GM21390 (cell line): Measurements from ENCODE around the gene PDIA5.

Experiments
- ATAC-seq: cut with Tn5 transposase; IDR thresholded peaks from one replicate; pipeline ENCODE4 v1.9.1; 2021; ENCODE audit not compliant: unreplicated experiment

Gene PDIA5

DNA sequence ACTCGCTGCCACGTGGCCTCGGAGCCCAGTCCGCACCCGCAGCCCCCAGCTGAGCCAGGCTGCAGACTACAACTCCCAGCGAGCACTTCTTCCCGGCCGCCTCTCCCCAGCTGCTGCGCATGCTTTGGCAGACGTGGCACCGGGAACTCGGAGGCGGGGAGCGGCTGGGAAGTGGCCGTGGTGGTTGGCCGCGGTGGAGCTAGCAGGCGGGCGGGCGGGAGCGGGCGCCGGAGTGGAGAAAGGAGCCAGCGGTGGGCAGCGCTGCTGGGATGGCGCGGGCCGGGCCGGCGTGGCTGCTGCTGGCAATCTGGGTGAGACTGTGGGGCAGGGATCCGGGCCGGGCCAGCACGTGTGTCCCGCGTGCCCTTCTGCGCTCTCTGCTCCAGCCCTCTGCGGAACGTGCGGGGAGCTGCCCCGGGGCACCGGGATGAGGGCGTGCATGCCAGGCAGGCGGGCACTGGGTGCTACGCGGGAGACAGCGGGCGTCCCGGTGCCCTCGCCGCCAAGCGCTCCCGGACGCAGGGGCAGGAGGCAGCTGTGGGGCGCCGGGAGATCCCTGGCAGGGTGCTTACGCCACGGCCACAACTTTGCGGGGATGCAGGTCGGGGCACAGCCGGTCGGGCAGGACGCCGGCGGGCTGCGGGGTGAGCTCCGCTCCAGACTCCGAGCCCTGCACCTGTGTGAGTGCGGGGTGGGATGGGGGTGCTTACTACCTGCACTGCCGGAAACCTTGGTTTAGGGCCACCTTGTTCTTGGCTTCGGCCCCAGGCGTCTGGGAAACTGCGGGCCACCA lies at the start of gene PDIA5:
Gene PDIA5, plus strand, starts transcription at position 130 of the 793 bp plus-strand sequence. Its CDS starts 140 bp downstream, at position 270.
- ATAC-seq = peak; percentile 85

DNA sequence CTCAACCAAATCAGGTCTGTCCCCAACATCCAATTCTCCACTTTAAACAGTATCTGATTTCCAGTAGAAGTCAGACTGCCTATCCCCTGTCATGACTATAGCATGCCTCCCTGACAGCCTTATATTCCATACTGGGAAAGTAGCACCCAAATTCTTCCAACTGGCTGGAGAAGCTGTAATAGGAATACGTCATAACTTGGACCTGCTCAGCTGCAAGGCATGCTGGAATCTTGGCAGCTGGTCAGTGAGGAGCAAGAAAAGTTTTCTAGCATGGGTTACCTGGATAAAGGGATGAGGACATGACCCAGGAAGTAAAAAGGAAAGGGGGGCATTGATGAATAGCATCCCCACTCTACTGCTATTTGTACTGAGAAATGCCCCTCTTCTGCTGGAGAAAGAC lies 48.1 kb upstream of the PDIA5 start:
- no peak for ATAC-seq

DNA sequence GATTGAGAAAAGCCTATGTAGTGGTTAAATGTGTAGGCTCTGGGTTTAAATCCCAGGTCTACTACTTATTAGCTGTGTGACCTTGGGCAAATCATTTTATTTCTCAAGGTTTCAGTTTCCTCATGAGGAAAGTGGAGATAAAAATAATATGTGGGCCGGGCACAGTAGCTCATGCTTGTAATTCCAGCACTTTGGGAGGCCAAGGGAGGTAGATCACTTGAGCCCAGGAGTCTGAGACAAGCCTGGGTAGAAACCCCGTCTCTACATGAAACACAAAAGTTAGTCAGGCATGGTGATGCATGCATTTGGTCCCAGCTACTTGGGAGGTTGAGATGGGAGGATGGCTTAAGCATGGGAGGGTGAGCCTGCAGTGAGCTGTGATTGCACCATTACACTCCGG lies 47.7 kb upstream of the PDIA5 start:
- ATAC-seq = no peak

- ATAC-seq = no peak
Observed at GRCh38 chr3:123019591-123019990, 47.2 kb upstream of the PDIA5 start.

DNA sequence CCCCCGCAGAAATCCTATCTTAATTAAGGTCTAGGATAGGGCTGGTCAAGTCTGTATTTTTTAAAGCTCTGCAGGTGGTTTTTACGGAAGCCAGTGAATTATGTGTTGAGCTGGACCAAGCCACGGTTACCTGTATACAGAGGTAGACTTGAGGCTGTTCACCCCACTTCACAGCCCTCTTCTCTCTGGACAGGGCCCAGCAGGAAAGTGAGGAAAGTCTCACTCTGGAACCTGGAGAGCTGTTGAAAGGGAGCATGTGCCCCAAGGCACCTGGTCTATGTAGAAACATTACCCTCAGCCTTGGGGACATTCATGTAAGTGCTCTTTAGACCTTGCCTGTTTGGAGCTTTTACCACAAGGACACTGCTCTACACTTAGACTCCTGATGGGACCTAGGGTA lies 46.1 kb upstream of the PDIA5 start:
- ATAC-seq = no peak

- ATAC-seq = no peak
Observed at GRCh38 chr3:123021388-123021787, 45.4 kb upstream of the PDIA5 start.

DNA sequence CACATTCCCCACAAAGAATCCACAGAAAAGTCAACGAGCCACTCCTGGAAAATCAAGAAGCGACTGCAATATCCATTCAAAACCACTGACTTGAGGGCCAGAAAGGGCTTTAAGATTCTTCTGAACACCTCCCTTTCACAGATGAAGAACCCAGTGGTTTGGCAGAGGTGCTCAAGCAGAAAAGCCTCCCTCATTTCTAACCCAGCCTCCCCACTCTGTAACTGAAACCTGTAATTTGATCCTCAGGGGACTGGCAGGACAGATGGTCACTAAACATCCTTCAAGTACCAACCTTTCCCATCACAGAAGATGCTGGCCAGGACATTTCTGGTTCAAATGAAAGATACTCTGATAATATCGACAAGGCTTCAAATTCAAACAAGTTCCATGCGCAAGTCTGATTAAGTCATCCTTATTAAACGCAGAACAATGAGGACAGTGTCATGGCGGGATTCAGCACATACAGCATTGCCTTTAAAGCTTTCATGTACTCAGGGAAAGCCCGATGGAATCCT lies 44.8 kb upstream of the PDIA5 start:
- ATAC-seq = no peak

- no peak for ATAC-seq
Observed at GRCh38 chr3:123024056-123024455, 42.8 kb upstream of the PDIA5 start.

DNA sequence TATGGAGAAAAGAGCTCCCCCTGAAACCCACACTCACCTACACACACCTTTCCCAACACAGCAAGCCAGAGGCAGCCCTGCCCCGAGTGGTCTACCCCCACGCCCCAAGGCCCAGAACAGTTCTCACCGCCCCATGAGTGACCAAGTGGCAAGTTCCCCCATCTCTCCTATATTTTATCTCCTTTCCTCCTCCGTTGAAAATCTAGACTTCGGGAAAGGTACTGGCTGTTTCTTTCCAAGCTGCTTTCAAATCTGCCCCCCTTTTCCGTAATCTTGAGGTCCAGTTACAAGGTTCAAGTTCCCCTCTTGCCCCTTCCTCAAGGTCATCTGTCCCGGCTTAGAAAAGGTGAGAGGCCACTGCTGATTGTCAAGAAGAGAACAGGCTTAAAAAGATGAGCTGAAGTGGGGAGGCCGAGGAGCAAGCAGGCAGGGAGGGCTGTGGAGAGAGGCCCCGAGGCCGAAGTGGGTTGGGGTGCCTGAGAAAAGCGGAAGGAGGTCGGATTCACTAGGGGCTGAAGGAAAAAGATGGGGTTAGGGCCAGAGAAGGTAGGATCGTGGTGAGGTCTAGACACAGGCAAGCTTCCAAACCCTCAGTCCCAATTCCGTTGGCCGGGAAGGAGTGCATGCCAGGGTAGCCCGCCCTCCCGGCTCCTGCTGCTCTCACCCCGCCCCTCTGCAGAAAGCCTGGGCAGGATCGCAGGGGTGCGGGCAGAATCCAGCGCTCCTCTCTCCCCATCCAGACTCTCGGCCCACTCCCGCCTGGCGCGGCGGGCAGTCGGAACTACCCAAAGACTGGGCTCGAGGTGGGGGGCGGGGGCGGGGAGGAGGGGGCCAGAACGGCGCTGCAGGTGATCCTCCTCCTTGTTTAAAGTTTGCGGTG lies 40.9 kb upstream of the PDIA5 start:
- ATAC-seq = no peak

DNA sequence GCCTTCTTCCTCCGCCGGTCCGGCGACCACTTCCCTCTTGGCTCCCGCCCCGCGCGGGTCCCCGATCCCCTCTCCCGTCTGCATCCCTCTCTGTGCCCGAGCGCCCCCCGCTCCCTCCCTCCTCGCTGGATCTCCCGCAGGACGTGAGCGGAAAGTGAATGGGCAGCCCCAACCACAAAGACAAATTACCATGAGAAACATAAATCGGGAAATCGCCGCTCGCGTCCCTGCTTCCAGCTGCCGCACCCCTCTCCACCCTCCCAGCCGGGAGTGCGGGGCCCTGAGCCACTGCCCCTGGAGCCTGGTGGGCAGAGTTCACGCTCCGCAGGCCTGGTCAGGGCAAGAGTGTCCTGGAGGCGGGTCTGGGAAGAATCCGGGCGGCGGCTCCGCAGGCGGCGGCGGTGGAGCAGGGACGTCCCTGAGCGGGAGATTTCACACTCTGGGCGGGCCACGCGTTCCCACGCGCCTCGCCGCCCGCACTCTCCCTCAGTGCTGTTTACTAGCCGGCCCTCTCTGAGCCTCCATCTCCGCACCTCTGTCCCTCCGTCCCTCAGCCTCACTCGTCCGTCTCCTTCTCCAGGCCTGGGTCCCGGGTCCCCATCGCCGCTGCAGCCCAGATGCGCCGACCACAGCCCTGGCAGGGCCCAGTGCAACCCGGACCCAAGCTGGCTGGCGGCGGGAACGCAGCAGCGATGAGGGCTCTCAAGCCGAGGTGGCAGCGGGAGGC lies 40.1 kb upstream of the PDIA5 start:
- no peak for ATAC-seq

- ATAC-seq = no peak
Observed at GRCh38 chr3:123027292-123028232, 39.3 kb upstream of the PDIA5 start, which contains the start of gene SEMA5B. TSS of gene SEMA5B (minus strand) at chr3:123027763. CDS start at chr3:122961263, 66,500 bp downstream.

DNA sequence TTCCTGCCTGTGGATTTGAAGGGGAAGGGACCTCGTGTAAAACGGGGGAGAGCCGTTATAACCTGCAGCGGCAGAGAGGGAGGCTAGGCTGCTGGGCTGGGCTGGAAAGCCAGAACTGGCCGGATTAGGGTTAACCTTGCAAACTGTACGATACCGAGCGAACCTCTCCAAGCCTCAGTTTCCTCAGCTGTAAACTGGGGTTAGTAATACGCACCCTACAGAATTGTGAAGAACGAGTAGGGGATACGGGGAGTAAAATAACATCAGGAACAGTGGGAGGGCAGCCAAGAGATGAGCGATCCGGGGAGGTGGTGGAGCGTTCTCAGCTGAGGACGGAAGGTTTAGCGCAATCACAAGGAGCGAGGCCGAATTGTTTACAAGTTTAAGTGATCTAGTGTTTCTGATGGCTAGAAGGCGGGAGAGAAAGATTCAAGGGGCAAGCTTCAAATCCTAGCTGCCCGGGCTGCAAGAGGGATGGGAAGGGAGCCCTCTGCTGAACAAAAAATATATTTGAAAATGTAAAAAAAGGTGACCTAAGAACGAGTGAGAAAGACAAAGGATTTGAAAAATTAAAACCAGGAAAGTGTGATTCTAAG lies 38.5 kb upstream of the PDIA5 start:
- ATAC-seq = no peak

DNA sequence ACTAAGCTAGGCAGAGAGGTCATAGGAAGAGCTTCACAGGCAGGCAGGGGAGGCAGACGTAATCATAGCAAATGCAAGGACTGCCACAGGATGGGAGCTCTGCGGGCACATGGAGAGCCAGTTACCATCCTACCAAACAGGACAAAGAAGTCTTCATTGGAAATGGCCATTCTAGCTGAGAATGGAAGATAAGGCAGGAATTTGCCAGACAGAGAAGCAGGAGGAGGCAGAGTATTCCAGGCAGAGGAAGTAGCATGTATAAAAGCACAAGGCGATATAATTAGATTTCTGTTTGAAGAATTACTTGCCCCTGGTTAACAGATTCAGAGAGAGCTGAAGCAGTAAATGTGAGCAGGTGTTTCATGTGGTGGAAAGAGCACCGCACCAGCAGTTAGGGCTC lies 35.8 kb upstream of the PDIA5 start:
- no peak for ATAC-seq

DNA sequence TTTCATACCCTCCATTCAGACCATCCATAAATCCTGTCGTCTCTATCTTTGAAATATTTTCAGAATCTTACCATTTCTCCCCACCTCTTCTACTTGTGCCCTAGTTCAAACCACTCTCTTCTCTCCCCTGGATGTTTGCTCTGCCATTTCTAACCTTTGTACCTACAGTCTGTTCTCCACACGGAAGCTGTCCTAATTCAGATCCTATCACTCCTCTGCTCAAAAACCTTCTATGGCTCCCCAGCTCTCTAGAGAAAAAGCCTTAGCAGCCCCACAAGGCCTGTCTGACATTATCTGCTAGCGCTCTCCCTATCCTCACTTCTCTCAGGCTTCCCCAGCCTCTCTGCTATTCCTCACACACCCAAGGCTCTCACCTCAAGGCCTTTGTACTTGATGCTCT lies 34.8 kb upstream of the PDIA5 start:
- no peak for ATAC-seq

- no peak for ATAC-seq
Observed at GRCh38 chr3:123034120-123034519, 32.7 kb upstream of the PDIA5 start.

- no peak for ATAC-seq
Observed at GRCh38 chr3:123034996-123035395, 31.8 kb upstream of the PDIA5 start.

DNA sequence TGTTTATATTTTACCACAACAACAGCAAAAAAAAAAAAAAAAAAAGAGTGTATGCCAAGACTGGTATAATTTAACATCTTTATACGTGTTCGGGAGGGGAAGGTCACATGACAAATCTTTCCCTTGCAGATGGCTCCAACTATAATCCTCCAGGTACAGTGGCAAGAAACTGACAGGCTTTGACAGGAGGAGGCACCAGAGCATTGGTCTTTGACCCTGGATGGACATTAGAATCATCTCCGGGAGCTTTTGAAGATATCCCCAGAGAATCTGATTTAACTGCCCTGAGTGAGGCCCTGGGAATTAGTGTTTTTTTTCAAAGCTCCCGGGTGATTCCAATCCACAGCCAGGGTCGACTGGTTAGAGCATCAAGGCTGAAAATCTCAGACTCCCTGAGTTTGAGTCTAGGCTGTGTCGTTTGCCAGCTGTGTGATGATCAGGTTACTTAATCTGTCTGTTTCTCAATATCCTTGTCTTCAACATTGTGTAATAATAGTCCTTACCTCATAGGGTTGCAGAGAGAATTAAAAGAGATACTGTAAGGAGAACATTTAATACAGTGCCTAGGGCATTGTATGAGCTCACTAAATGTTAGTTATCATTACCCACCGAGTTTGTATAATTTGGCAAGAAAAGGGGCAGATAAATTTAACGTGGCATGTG lies 30.3 kb upstream of the PDIA5 start:
- no peak for ATAC-seq

DNA sequence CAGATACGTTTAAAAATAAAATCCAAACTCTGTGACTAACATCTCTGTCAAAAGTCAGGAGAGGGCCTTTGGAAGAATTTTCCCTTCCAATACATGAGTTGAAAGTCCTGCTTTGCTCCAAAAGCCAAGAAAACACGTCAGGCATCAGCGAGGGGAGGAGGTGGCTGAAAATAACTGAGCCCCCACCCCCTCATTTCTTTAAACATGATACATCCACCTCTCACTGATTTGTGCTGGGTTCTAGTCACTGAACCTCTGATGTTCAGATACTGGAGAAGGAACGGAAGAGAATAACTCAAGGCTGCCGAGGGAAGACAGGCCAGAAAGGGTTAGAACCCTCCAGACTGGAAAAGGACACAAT lies 29.8 kb upstream of the PDIA5 start:
- no peak for ATAC-seq

DNA sequence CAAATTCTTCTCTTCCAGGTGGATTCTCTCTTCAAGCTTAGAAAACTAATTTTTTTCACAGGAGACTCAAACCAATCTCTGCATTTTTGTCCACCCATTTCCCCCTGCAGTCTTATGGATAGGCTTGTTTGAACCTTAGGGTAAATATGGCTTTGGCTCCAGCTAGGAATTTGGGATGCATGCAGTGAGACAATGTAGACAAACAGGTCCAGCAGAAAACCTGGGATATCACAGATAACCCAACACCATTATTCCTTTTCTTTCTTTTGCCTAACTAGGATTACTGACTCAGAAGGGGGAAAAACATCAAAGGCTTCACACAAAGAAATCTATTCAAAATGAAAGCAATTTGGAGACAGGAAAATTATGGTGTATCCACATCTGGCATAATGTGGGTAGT lies 28.1 kb upstream of the PDIA5 start:
- ATAC-seq = no peak
